ENCODE data around the gene MICAL1.

Gene MICAL1

GRCh38 chr6:109457562-109457996 is 2.0 kb upstream of the MICAL1 start:
- DNase-seq (ENCODE audit: low read depth), result no peak
- no peak for TF ChIP-seq CTCF (IDR thresholded peaks at IDR 0.05; ENCODE audit: low read depth, low read length, missing control alignments)
- H3K4me3 ChIP-seq (ENCODE audit: low read depth, low read length), result no peak overlapping the region

GRCh38 chr6:109456710-109457561 is 1.4 kb upstream of the MICAL1 start:
- no peak for DNase-seq (ENCODE audit: low read depth)
- H3K4me3 ChIP-seq (ENCODE audit: low read depth, low read length), result peak overlapping the region; percentile 86
- no peak for TF ChIP-seq CTCF (IDR thresholded peaks at IDR 0.05; ENCODE audit: low read depth, low read length, missing control alignments)

- no peak for DNase-seq (ENCODE audit: low read depth)
- no peak for TF ChIP-seq CTCF (IDR thresholded peaks at IDR 0.05; ENCODE audit: low read depth, low read length, missing control alignments)
- peak overlapping the region; percentile 86 for H3K4me3 ChIP-seq (ENCODE audit: low read depth, low read length)
Measured at GRCh38 chr6:109456111-109456583, 575 bp upstream of the MICAL1 start.

- peak overlapping the region; percentile 86 for H3K4me3 ChIP-seq (ENCODE audit: low read depth, low read length)
- DNase-seq (ENCODE audit: low read depth), result peak; percentile 65
- TF ChIP-seq CTCF (IDR thresholded peaks at IDR 0.05; ENCODE audit: low read depth, low read length, missing control alignments), result no peak
Measured at GRCh38 chr6:109454496-109455436, 806 bp downstream of the MICAL1 start.

GRCh38 chr6:109453594-109454495 is 1.7 kb downstream of the MICAL1 start:
- peak overlapping the region; percentile 86 for H3K4me3 ChIP-seq (ENCODE audit: low read depth, low read length)
- no peak for DNase-seq (ENCODE audit: low read depth)
- no peak for TF ChIP-seq CTCF (IDR thresholded peaks at IDR 0.05; ENCODE audit: low read depth, low read length, missing control alignments)

- no peak for TF ChIP-seq CTCF (IDR thresholded peaks at IDR 0.05; ENCODE audit: low read depth, low read length, missing control alignments)
- DNase-seq (ENCODE audit: low read depth), result no peak
- no peak overlapping the region for H3K4me3 ChIP-seq (ENCODE audit: low read depth, low read length)
Measured at GRCh38 chr6:109453156-109453555, 2.4 kb downstream of the MICAL1 start.

Data from GM12864 (cell line).